ENCODE measurements around the gene GTF2H2.
"Not testable (repeated sequence)": the region's sequence is repeated elsewhere in the genome, so short reads cannot be mapped to it uniquely, and the experiment has no call there.

The GTF2H2 gene

GRCh38 chr5:71067262-71067928 lies at the start of gene GTF2H2:
TSS of gene GTF2H2 (minus strand) at chr5:71067676. CDS start at chr5:71062763, 4,913 bp downstream.
- not testable (repeated sequence) for DNase-seq (ENCODE audit: low spot score)

GRCh38 chr5:71109730-71110275 lies 42.3 kb upstream of the GTF2H2 start:
- DNase-seq (ENCODE audit: low spot score), result not testable (repeated sequence)

GRCh38 chr5:71099996-71100395 lies 32.5 kb upstream of the GTF2H2 start:
- DNase-seq (ENCODE audit: low spot score), result not testable (repeated sequence)

GRCh38 chr5:71097930-71098203 lies 30.4 kb upstream of the GTF2H2 start:
- not testable (repeated sequence) for DNase-seq (ENCODE audit: low spot score)

- not testable (repeated sequence) for DNase-seq (ENCODE audit: low spot score)
Measured at GRCh38 chr5:71097173-71097929, 29.9 kb upstream of the GTF2H2 start.

- DNase-seq (ENCODE audit: low spot score), result not testable (repeated sequence)
Measured at GRCh38 chr5:71089773-71090172, 22.3 kb upstream of the GTF2H2 start.

- DNase-seq (ENCODE audit: low spot score), result not testable (repeated sequence)
Measured at GRCh38 chr5:71088754-71089153, 21.3 kb upstream of the GTF2H2 start.

GRCh38 chr5:71086145-71086544 lies 18.7 kb upstream of the GTF2H2 start:
- not testable (repeated sequence) for DNase-seq (ENCODE audit: low spot score)

GRCh38 chr5:71084280-71085063 lies 17.0 kb upstream of the GTF2H2 start:
- DNase-seq (ENCODE audit: low spot score), result not testable (repeated sequence)

GRCh38 chr5:71082898-71083297 lies 15.4 kb upstream of the GTF2H2 start:
- not testable (repeated sequence) for DNase-seq (ENCODE audit: low spot score)

- not testable (repeated sequence) for DNase-seq (ENCODE audit: low spot score)
Measured at GRCh38 chr5:71082340-71082739, 14.9 kb upstream of the GTF2H2 start.

GRCh38 chr5:71061322-71061721 lies 6.2 kb downstream of the GTF2H2 start:
- not testable (repeated sequence) for DNase-seq (ENCODE audit: low spot score)

- DNase-seq (ENCODE audit: low spot score), result not testable (repeated sequence)
Measured at GRCh38 chr5:71059426-71059825, 8.1 kb downstream of the GTF2H2 start.

GRCh38 chr5:71044808-71045207 lies 22.7 kb downstream of the GTF2H2 start:
- not testable (repeated sequence) for DNase-seq (ENCODE audit: low spot score)

- DNase-seq (ENCODE audit: low spot score), result not testable (repeated sequence)
Measured at GRCh38 chr5:71044128-71044527, 23.3 kb downstream of the GTF2H2 start.

- not testable (repeated sequence) for DNase-seq (ENCODE audit: low spot score)
Measured at GRCh38 chr5:71031046-71031776, 36.3 kb downstream of the GTF2H2 start.

- not testable (repeated sequence) for DNase-seq (ENCODE audit: low spot score)
Measured at GRCh38 chr5:71025289-71025953, 42.1 kb downstream of the GTF2H2 start, which contains the start of gene NAIP. TSS of gene NAIP (minus strand) at chr5:71025339. CDS start at chr5:71012915, 12,424 bp downstream.

GRCh38 chr5:71020643-71021042 lies 46.8 kb downstream of the GTF2H2 start:
- DNase-seq (ENCODE audit: low spot score), result not testable (repeated sequence)

GRCh38 chr5:71018376-71019005 lies 49.0 kb downstream of the GTF2H2 start:
- not testable (repeated sequence) for DNase-seq (ENCODE audit: low spot score)

- DNase-seq (ENCODE audit: low spot score), result peak; percentile 0
Measured at GRCh38 chr5:71014176-71014575, 53.3 kb downstream of the GTF2H2 start.

Data from LoVo (cell line).